A549 (cell line): ENCODE measurements around the gene VSNL1. TPM values are rescaled to one million over a fixed set of nuclear protein-coding genes. Genes with fewer than 3 reads are reported as not detected.
A peak's percentile ranks its signal among the peaks of the same experiment; 100 is the strongest.

Experiments used
- ATAC-seq, 2 experiments: fragments of 200-7000 bp in 1 of 2; fragments of >200 bp in 1 of 2; cut with Nextera tagmentation in 1 of 2; cut with Tn5 transposase in 1 of 2; 3 replicates each; pipeline versions ENCODE4 v1.8.0 to v1.9.1; 2018 to 2020; ENCODE audit warnings: mild to moderate bottlenecking in 1 of 2, moderate library complexity in 1 of 2
- CTCF ChIA-PET: fragments of 300-600 bp; sonication (Branson Sonifier 250); formaldehyde crosslinking; extraction: SDS; loops from one replicate; lab custom pipeline; 2021; ENCODE audit warnings: antibody characterized with exemption, inconsistent platforms; lab: Yijun Ruan, JAX
- POLR2A ChIA-PET: fragments of 350-600 bp; formaldehyde crosslinking; extraction: SDS; loops from one replicate; lab custom pipeline; 2021; ENCODE audit warnings: antibody characterized with exemption, inconsistent platforms; lab: Yijun Ruan, JAX
- DNase-seq, 2 experiments: peaks; one replicate each; pipeline versions ENCODE4 v3.0.0 to v3.0.0-alpha.2; 2011 to 2016; ENCODE audit warnings: low read depth in 1 of 2, low spot score in 1 of 2
- FAIRE-seq: peaks from 2 replicates; lab custom pipeline; 2011; peaks lifted over from hg19 to GRCh38; lab: Jason Lieb, UNC
- H3K27ac ChIP-seq, 2 experiments: fragments of >200 bp; sonication (Bioruptor Twin); formaldehyde crosslinking; 3 replicates each; pipeline ENCODE4 v1.5.1; 2016 to 2017
- H3K4me1 ChIP-seq: fragments of >200 bp; sonication (Bioruptor Twin); formaldehyde crosslinking; 3 replicates; pipeline ENCODE4 v1.6.1; 2016
- H3K4me2 ChIP-seq: fragments of >200 bp; sonication (Bioruptor Twin); formaldehyde crosslinking; 3 replicates; pipeline ENCODE4 v1.6.1; 2016
- H3K4me3 ChIP-seq: fragments of >200 bp; sonication (Bioruptor Twin); formaldehyde crosslinking; 3 replicates; pipeline ENCODE4 v1.5.1; 2016
- H3K9me3 ChIP-seq: fragments of >200 bp; sonication (Bioruptor Twin); formaldehyde crosslinking; 3 replicates; pipeline ENCODE4 v1.6.1; 2016
- CHD4 ChIP-seq: fragments of 200-600 bp; sonication (generic); IDR thresholded peaks from 2 replicates; pipeline ENCODE4 v1.6.1; 2016; ENCODE audit warnings: antibody characterized with exemption, mild to moderate bottlenecking, borderline replicate concordance
- FOSB ChIP-seq: fragments of 250-450 bp; sonication (Bioruptor Pico); IDR thresholded peaks from 2 replicates; pipeline ENCODE4 v1.5.0; 2020; ENCODE audit warnings: mild to moderate bottlenecking, moderate library complexity
- GATA3 ChIP-seq: IDR thresholded peaks from 2 replicates; pipeline ENCODE4 v1.6.1; 2012; ENCODE audit warnings: borderline replicate concordance
- HEYL ChIP-seq: fragments of 250-450 bp; sonication (Bioruptor Pico); IDR thresholded peaks from 2 replicates; pipeline ENCODE4 v1.8.0; 2021; ENCODE audit warnings: mild to moderate bottlenecking, moderate library complexity
- KDM5A ChIP-seq: fragments of 200-600 bp; sonication (generic); IDR thresholded peaks from 2 replicates; pipeline ENCODE4 v1.6.1; 2016; ENCODE audit warnings: antibody characterized with exemption, mild to moderate bottlenecking
- MAZ ChIP-seq: fragments of 150-350 bp; IDR thresholded peaks from 2 replicates; pipeline ENCODE4 v1.6.1; 2014; ENCODE audit warnings: antibody characterized with exemption, low read depth, low read length, borderline replicate concordance
- PHF8 ChIP-seq: fragments of 200-600 bp; sonication (generic); IDR thresholded peaks from 2 replicates; pipeline ENCODE4 v1.6.1; 2016; ENCODE audit warnings: low read depth, mild to moderate bottlenecking, antibody characterized with exemption, moderate library complexity, borderline replicate concordance
- POLR2AphosphoS2 ChIP-seq: conservative IDR thresholded peaks from 2 replicates; pipeline ENCODE4 v1.6.1; 2012; ENCODE audit warnings: low read length, improper control_type of control experiment, inconsistent platforms
- RAD21 ChIP-seq, 2 experiments: fragments of >200 bp in 1 of 2; sonication (Bioruptor Twin) in 1 of 2; formaldehyde crosslinking in 1 of 2; IDR thresholded peaks in 1 of 2; conservative IDR thresholded peaks in 1 of 2; 2 replicates in 1 of 2; 3 replicates in 1 of 2; pipeline ENCODE4 v1.6.1; 2012 to 2018; ENCODE audit warnings: inconsistent platforms in 1 of 2
- RARB ChIP-seq: fragments of 250-450 bp; sonication (Bioruptor Pico); IDR thresholded peaks from 2 replicates; pipeline ENCODE4 v1.8.0; 2021; ENCODE audit warnings: mild to moderate bottlenecking, moderate library complexity
- RFX5 ChIP-seq: fragments of 450-650 bp; IDR thresholded peaks from 2 replicates; pipeline ENCODE4 v1.7.1; 2014; ENCODE audit warnings: antibody characterized with exemption, mild to moderate bottlenecking, moderate library complexity
- RNF2 ChIP-seq: fragments of 200-600 bp; sonication (generic); IDR thresholded peaks from 2 replicates; pipeline ENCODE4 v1.6.1; 2016; ENCODE audit warnings: low read depth, mild to moderate bottlenecking, antibody characterized with exemption, moderate library complexity, borderline replicate concordance
- WGBS: methylation state at CpG from one replicate; pipeline ENCODE4 v1.1.6; 2017; ENCODE audit errors: missing lambda C conversion rate; 5-methylcytosine and 5-hydroxymethylcytosine counted together
- polyA plus RNA-seq, 4 experiments: library from polyadenylated mRNA; depleted of rRNA in 3 of 4; stranded (reverse); fragments of >200 nt; fragmentation: RNase III in 1 of 4; extraction: RNeasy Plus Mini Kit Qiagen cat#74134 plus additional on column Dnase treatment in 1 of 4; gene quantifications; 2 replicates in 3 of 4; 3 replicates in 1 of 4; pipeline ENCODE4 v1.2.3, GENCODE V29; 2011 to 2017
- TF ChIP-seq, protein P1 (sequence below): fragments of 450-650 bp; IDR thresholded peaks from 2 replicates; pipeline ENCODE4 v1.6.1; 2014; ENCODE audit warnings: antibody characterized with exemption
- TF ChIP-seq, protein P2 (sequence below): IDR thresholded peaks from 2 replicates; pipeline ENCODE4 v1.6.1; 2012
- TF ChIP-seq, protein P3 (sequence below): fragments of 150-350 bp; IDR thresholded peaks from 2 replicates; pipeline ENCODE4 v1.6.1; 2014; ENCODE audit warnings: low read depth, mild to moderate bottlenecking, low read length

Gene VSNL1
- polyA plus RNA-seq, 2 of the 4 experiments (the other 2 are of a cell fraction) = not detected

DNA sequence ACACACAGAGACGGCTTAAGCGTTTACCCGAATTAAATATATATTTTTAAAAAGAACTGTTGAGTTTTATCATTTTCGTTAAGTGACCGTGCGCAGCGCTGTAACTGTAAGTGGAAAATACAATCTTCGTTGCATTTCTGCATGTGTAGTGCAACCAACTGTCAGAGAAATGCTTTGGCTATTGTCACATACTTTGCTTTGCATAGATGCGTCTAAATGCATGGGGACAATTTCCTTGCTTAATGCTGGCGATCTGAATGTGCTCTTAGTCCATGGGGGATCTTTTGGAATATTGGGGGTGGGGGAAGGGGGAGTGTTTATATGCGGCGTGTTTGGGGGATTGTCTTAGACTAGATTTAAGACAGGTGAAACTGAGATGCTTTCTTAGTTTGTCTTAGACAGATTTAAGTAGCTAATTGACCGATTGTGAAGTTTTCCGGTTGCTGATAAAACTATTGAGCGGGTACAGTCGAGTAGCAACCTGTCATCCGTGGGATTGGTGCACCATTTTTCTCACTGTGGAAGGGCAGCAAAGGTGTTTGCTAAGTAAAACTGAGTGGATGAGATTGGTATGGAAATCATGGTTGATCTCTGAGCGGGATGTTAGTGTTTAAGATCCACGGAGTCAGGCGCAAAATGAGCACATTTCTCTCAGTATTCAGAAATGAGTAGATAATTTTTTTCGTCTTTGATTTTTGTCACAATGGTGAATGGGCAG lies 476 bp downstream of the VSNL1 start:
- DNase-seq (no peak), FAIRE-seq (no peak), ATAC-seq (peak in 1 of 2 experiments; percentile 13; a peak in 3 of 6 replicates)
- TF ChIP-seq, protein P1, sequence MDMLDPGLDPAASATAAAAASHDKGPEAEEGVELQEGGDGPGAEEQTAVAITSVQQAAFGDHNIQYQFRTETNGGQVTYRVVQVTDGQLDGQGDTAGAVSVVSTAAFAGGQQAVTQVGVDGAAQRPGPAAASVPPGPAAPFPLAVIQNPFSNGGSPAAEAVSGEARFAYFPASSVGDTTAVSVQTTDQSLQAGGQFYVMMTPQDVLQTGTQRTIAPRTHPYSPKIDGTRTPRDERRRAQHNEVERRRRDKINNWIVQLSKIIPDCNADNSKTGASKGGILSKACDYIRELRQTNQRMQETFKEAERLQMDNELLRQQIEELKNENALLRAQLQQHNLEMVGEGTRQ = no peak
- TF ChIP-seq, protein P2, sequence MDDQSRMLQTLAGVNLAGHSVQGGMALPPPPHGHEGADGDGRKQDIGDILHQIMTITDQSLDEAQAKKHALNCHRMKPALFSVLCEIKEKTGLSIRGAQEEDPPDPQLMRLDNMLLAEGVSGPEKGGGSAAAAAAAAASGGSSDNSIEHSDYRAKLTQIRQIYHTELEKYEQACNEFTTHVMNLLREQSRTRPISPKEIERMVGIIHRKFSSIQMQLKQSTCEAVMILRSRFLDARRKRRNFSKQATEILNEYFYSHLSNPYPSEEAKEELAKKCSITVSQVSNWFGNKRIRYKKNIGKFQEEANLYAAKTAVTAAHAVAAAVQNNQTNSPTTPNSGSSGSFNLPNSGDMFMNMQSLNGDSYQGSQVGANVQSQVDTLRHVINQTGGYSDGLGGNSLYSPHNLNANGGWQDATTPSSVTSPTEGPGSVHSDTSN = no peak
- no peak for TF ChIP-seq KDM5A
- WGBS = 16% methylated on average over 21 of the region's 21 CpGs
- Histone ChIP-seq H3K9me3 (no peaks in the 10 kb centered on the region), H3K4me1 (peaks cover 4% of the 10 kb centered on the region; the same call in 1 of the 3 replicates), H3K4me2 (peak overlapping the region; percentile 92), H3K4me3 (peak overlapping the region; percentile 43), H3K27ac (no peak overlapping the region)
- CTCF ChIA-PET = no interaction called here
- POLR2A ChIA-PET = no interaction called here

DNA sequence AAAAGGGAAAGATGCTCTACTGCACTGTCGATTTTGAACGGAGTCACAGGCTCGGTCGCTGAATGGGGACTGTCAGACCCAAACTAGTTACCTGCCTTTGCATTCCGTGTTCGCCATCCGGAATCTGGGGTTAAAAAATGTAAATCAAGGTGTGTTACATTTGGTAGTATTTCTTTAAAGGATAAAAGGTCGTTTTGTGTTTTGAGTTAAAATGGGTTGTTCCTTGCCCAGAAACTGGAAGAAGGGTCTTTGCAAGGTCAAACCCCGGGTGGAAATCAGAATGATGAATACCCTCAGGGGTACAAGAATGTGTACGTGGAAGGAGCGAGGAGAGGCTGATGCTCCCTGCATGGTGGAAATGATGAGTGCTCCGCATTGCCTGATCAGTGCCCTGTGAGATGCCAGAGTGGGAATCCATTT lies 1.0 kb downstream of the VSNL1 start:
- CTCF ChIA-PET = no interaction called here

DNA sequence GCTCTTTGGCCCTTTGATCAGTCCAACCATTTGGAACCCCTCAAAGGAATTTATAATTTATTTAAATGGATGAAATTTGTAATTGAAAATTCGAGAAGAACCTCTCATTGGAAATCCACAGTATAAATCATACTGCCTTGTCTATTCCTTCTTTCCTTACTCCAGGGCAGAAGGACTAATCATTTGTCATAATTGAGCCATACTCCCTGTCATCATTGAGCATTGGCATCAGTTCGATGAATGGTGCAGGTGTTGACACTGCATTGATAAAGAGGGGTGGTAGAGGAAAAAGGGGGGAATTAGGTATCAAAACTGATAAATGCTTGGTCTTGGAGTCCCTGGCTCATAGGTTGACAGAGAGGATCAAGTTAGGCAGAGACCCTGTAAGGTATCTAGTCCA lies 2.0 kb downstream of the VSNL1 start:
- Histone ChIP-seq H3K9me3 (no peaks in the 10 kb centered on the region), H3K4me1 (peaks cover 6% of the 10 kb centered on the region; the same call in 1 of the 3 replicates), H3K4me3 (no peak overlapping the region), H3K4me2 (no peak overlapping the region), H3K27ac (no peak overlapping the region)
- no peak for ATAC-seq
- WGBS = 4% methylated on average over 2 of the region's 2 CpGs
- ChIA-PET CTCF (no interaction called here), POLR2A (no interaction called here)
- TF ChIP-seq RARB (CRISPR knock-in tag) (no peak), PHF8 (no peak), MAZ (no peak), POLR2AphosphoS2 (no peak), FOSB (CRISPR knock-in tag) (no peak), RAD21 (conservative IDR thresholded peaks at IDR 0.05 in 1 of 2, IDR thresholded peaks at IDR 0.05 in 1 of 2) (no peak), RFX5 (no peak), HEYL (CRISPR knock-in tag) (no peak), RNF2 (no peak)
- FAIRE-seq = no peak
- no peak for DNase-seq

More for the DNA sequence above, 1.0 kb downstream of the VSNL1 start:
- no peak overlapping the region for H3K4me3 ChIP-seq
- H3K4me2 ChIP-seq = no peak overlapping the region
- peaks cover 6% of the 10 kb centered on the region; the same call in 1 of the 3 replicates for H3K4me1 ChIP-seq
- ATAC-seq (no peak), FAIRE-seq (no peak)
- POLR2A ChIA-PET = no interaction called here
- no peak for TF ChIP-seq GATA3
- no peak for TF ChIP-seq KDM5A
- TF ChIP-seq CHD4 = no peak
- TF ChIP-seq, protein P3, sequence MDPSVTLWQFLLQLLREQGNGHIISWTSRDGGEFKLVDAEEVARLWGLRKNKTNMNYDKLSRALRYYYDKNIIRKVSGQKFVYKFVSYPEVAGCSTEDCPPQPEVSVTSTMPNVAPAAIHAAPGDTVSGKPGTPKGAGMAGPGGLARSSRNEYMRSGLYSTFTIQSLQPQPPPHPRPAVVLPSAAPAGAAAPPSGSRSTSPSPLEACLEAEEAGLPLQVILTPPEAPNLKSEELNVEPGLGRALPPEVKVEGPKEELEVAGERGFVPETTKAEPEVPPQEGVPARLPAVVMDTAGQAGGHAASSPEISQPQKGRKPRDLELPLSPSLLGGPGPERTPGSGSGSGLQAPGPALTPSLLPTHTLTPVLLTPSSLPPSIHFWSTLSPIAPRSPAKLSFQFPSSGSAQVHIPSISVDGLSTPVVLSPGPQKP = no peak
- TF ChIP-seq, all 56 proteins: peak for 0
- WGBS = 38% methylated on average over 12 of the region's 12 CpGs
- Histone ChIP-seq H3K27ac (no peak overlapping the region), H3K9me3 (no peaks in the 10 kb centered on the region)
- DNase-seq = no peak
